Smooth muscle cell (in vitro differentiated cells): ENCODE measurements around the gene PLCXD1. TPM values are rescaled to one million over a fixed set of nuclear protein-coding genes. Genes with fewer than 3 reads are reported as not detected.

Source experiments
- DNase-seq: peaks from one replicate; lab custom pipeline; 2025; ENCODE audit not compliant: unreplicated experiment; lab: John Stamatoyannopoulos, UW
- H2AFZ ChIP-seq: fragments of 200-600 bp; sonication (generic); 2 replicates; pipeline ENCODE4 v1.6.0; 2016; ENCODE audit warnings: antibody characterized with exemption, low read depth, mild to moderate bottlenecking
- H3F3A ChIP-seq: fragments of 200-600 bp; sonication (generic); 2 replicates; pipeline ENCODE4 v1.6.0; 2017; ENCODE audit warnings: antibody characterized with exemption, low read depth
- H3K27ac ChIP-seq: fragments of 200-600 bp; sonication (generic); 2 replicates; pipeline ENCODE4 v1.5.1; 2016; ENCODE audit warnings: low read depth, mild to moderate bottlenecking
- H3K27me3 ChIP-seq: fragments of 200-600 bp; sonication (generic); 2 replicates; pipeline ENCODE4 v1.6.1; 2016; ENCODE audit warnings: low read depth, mild to moderate bottlenecking
- H3K36me3 ChIP-seq: fragments of 200-600 bp; sonication (generic); 2 replicates; pipeline ENCODE4 v1.5.1; 2016; ENCODE audit warnings: low read depth
- H3K4me1 ChIP-seq: fragments of 200-600 bp; sonication (generic); 2 replicates; pipeline ENCODE4 v1.5.1; 2016; ENCODE audit warnings: low read depth
- H3K4me2 ChIP-seq: fragments of 200-600 bp; sonication (generic); 2 replicates; pipeline ENCODE4 v1.6.0; 2016; ENCODE audit warnings: mild to moderate bottlenecking
- H3K4me3 ChIP-seq: fragments of 200-600 bp; sonication (generic); 2 replicates; pipeline ENCODE4 v1.5.1; 2016; ENCODE audit warnings: mild to moderate bottlenecking
- H3K79me2 ChIP-seq: fragments of 200-600 bp; sonication (generic); 2 replicates; pipeline ENCODE4 v1.6.0; 2016; ENCODE audit warnings: low read depth, mild to moderate bottlenecking
- H3K9ac ChIP-seq: fragments of 200-600 bp; sonication (generic); 2 replicates; pipeline ENCODE4 v1.6.0; 2016; ENCODE audit warnings: low read depth
- H3K9me3 ChIP-seq: fragments of 200-600 bp; sonication (generic); replicated peaks from 2 replicates; pipeline ENCODE4 v1.5.1; 2016; ENCODE audit warnings: low read depth
- H4K20me1 ChIP-seq: fragments of 200-600 bp; sonication (generic); 2 replicates; pipeline ENCODE4 v1.6.0; 2016; ENCODE audit warnings: low read depth
- CTCF ChIP-seq: fragments of 200-600 bp; sonication (generic); IDR thresholded peaks from 2 replicates; pipeline ENCODE4 v1.5.1; 2017; ENCODE audit warnings: borderline replicate concordance, mild to moderate bottlenecking, antibody characterized with exemption; ENCODE audit not compliant: insufficient read depth, poor library complexity, severe bottlenecking
- WGBS: methylation state at CpG from one replicate; pipeline ENCODE4 v1.1.7; 2016; ENCODE audit warnings: low lambda C conversion rate; 5-methylcytosine and 5-hydroxymethylcytosine counted together
- polyA plus RNA-seq: library from polyadenylated mRNA; unstranded; fragments of >200 nt; fragmentation: Nextera tagmentation; extraction: Ambion mirVana; gene quantifications from 2 replicates; pipeline ENCODE4 v1.2.1, GENCODE V29; 2016
- total RNA-seq: library from RNA; depleted of rRNA; stranded (reverse); fragments of >200 nt; gene quantifications from 2 replicates; pipeline ENCODE4 v1.2.3, GENCODE V29; 2014

PLCXD1 gene
- total and polyA plus RNA-seq, 2 experiments from 2014 or later: 7.0 to 14.0 TPM

- Histone ChIP-seq H3K4me2 (peak overlapping the region; percentile 73), H3K36me3 (no peaks in the 10 kb centered on the region), H3K4me1 (peaks cover 5% of the 10 kb centered on the region), H3K79me2 (peaks cover 15% of the 10 kb centered on the region), H4K20me1 (peaks cover 10% of the 10 kb centered on the region), H2AFZ (no peak overlapping the region), H3K27me3 (no peaks in the 10 kb centered on the region), H3K4me3 (peak overlapping the region; percentile 85), H3K9ac (no peak overlapping the region), H3K27ac (no peak overlapping the region), H3K9me3 (no peaks in the 10 kb centered on the region), H3F3A (peaks cover 3% of the 10 kb centered on the region)
- 80% methylated on average over 7 of the region's 28 CpGs for WGBS
- DNase-seq: no peak
- TF ChIP-seq CTCF: no peak
Observed at GRCh38 chrX:317424-318067, 36.4 kb downstream of the PLCXD1 start.

GRCh38 chrX:318068-318738 lies 37.0 kb downstream of the PLCXD1 start:
- Histone ChIP-seq H3K4me2 (peak overlapping the region; percentile 91), H3F3A (peaks cover 3% of the 10 kb centered on the region), H3K79me2 (peaks cover 15% of the 10 kb centered on the region), H2AFZ (peak overlapping the region; percentile 88), H3K9ac (peak overlapping the region; percentile 88), H3K4me1 (peaks cover 5% of the 10 kb centered on the region), H3K9me3 (no peaks in the 10 kb centered on the region), H4K20me1 (peaks cover 13% of the 10 kb centered on the region), H3K27ac (peak overlapping the region; percentile 95), H3K27me3 (no peaks in the 10 kb centered on the region), H3K36me3 (no peaks in the 10 kb centered on the region), H3K4me3 (peak overlapping the region; percentile 85)
- DNase-seq: no peak
- WGBS: under 1% methylated on average over 31 of the region's 61 CpGs
- no peak for TF ChIP-seq CTCF

DNA sequence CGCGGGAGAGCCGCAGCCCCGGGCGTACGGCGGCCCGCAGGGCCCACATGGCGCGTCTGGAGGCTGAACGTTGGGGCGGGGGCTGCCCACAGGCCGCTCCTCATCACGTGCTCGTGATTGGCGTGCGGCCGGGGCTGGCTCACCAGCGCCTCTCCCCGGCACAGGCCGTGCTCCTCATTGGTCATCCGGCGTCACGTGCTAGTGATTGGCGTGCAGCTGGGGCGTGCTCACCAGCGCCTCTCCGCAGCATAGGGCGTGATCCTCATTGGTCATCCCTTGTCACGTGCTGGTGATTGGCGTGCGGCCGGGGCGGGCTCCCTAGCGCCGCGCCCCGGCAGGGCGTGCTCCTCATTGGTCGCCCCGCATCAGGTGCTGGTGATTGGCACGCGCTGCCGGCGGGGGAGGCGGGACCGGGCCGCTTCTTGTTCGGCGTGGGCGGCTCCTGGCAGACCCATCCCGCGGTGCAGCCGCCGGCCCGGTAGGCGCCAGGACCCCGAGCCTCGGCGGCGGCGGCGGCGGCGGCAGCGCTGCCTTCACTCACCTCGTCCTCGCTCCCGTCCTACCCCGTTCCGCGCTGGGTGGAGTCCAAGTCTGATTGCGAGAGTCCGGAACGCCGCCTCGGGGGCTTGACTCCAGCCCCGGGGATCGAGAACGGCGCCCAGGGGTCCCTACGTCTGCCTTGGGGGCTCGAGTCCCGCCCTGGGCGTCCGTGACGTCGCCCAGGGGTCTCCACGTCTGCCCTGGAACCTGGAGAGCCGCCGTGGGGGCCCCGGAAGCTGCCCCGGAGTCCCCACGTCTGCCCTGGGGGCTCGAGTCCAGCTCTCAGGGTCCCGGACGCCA lies 37.8 kb downstream of the PLCXD1 start, which contains the start of gene GTPBP6:
Gene GTPBP6, minus strand, starts transcription at position 58 of the 840 bp plus-strand sequence. Its CDS starts 9 bp downstream, at position 49.
- TF ChIP-seq CTCF: no peak
- no peaks in the 10 kb centered on the region for H3K27me3 ChIP-seq
- H4K20me1 ChIP-seq: peaks cover 13% of the 10 kb centered on the region
- peak within 1 kb of the TSS; percentile 97 for H3K4me2 ChIP-seq
- H3F3A ChIP-seq: peaks cover 3% of the 10 kb centered on the region
- H3K4me3 ChIP-seq: peak within 1 kb of the TSS; percentile 97
- peaks cover 5% of the 10 kb centered on the region for H3K4me1 ChIP-seq
- H3K9ac ChIP-seq: peak within 1 kb of the TSS; percentile 99
- peaks cover 15% of the 10 kb centered on the region for H3K79me2 ChIP-seq
- H3K36me3 ChIP-seq: no peaks in the 10 kb centered on the region
- WGBS: under 1% methylated on average over 94 of the region's 97 CpGs
- no peaks in the 10 kb centered on the region for H3K9me3 ChIP-seq
- H2AFZ ChIP-seq: peak within 1 kb of the TSS; percentile 88
- peak within 1 kb of the TSS; percentile 95 for H3K27ac ChIP-seq
- no peak for DNase-seq
